ENCODE data around the gene NUBPL. TPM values are rescaled to one million over a fixed set of nuclear protein-coding genes. Genes with fewer than 3 reads are reported as not detected.

Gene NUBPL
- total RNA-seq, 1 experiment from 2014 or later, result 11.6 TPM

GRCh38 chr14:31884238-31884637, 323.0 kb downstream of the NUBPL start:
- Mint-ChIP-seq H3K27ac (no peak overlapping the region), H3K4me3 (no peak overlapping the region), H3K4me1 (no peaks in the 10 kb centered on the region), H3K36me3 (no peaks in the 10 kb centered on the region), H3K27me3 (ENCODE audit: low read depth) (no peaks in the 10 kb centered on the region), H3K9me3 (no peaks in the 10 kb centered on the region)
- CTCF ChIA-PET, result no interaction called here
- TF ChIP-seq FOXP1 (CRISPR knock-in tag; IDR thresholded peaks at IDR 0.05; ENCODE audit: borderline replicate concordance) (no peak), ZBTB21 (CRISPR knock-in tag; IDR thresholded peaks at IDR 0.05; ENCODE audit: borderline replicate concordance) (no peak), ZNF219 (CRISPR knock-in tag; IDR thresholded peaks at IDR 0.05; ENCODE audit: borderline replicate concordance) (no peak), STAT6 (CRISPR knock-in tag; conservative IDR thresholded peaks at IDR 0.05; ENCODE audit: low read depth) (no peak), TEAD4 (CRISPR knock-in tag; IDR thresholded peaks at IDR 0.05) (no peak), OVOL2 (CRISPR knock-in tag; IDR thresholded peaks at IDR 0.05; ENCODE audit: borderline replicate concordance) (no peak), ZNF263 (CRISPR knock-in tag; IDR thresholded peaks at IDR 0.05; ENCODE audit: low read depth) (no peak), SMAD4 (CRISPR knock-in tag; IDR thresholded peaks at IDR 0.05) (no peak), MYBL2 (CRISPR knock-in tag; IDR thresholded peaks at IDR 0.05) (no peak), PRRX2 (CRISPR knock-in tag; IDR thresholded peaks at IDR 0.05) (no peak), USF2 (CRISPR knock-in tag; IDR thresholded peaks at IDR 0.05) (no peak), CDX4 (CRISPR knock-in tag; IDR thresholded peaks at IDR 0.05; ENCODE audit: borderline replicate concordance) (no peak), GABPB1 (CRISPR knock-in tag; IDR thresholded peaks at IDR 0.05) (no peak)
- DNase-seq (ENCODE audit: low spot score) (no peak), ATAC-seq (no peak)
- POLR2A ChIA-PET, result interaction anchor here (0.5 kb wide), 1 partner anchor 341 kb away, joined by 3 read pairs; no protein-coding TSS in a partner anchor

GRCh38 chr14:31884776-31885379, 323.7 kb downstream of the NUBPL start:
- H3K27me3 Mint-ChIP-seq (ENCODE audit: low read depth), result no peaks in the 10 kb centered on the region
- no peak overlapping the region for H3K27ac Mint-ChIP-seq
- ATAC-seq (no peak), DNase-seq (ENCODE audit: low spot score) (no peak)
- no peaks in the 10 kb centered on the region for H3K4me1 Mint-ChIP-seq
- no peaks in the 10 kb centered on the region for H3K9me3 Mint-ChIP-seq
- ChIA-PET POLR2A (no interaction called here), CTCF (no interaction called here)
- TF ChIP-seq STAT6 (CRISPR knock-in tag; conservative IDR thresholded peaks at IDR 0.05; ENCODE audit: low read depth) (no peak), PRRX2 (CRISPR knock-in tag; IDR thresholded peaks at IDR 0.05) (no peak), TP53 (CRISPR knock-in tag; IDR thresholded peaks at IDR 0.05) (no peak), SOX15 (CRISPR knock-in tag; IDR thresholded peaks at IDR 0.05) (no peak), ZNF281 (CRISPR knock-in tag; IDR thresholded peaks at IDR 0.05) (no peak)
- no peak overlapping the region for H3K4me3 Mint-ChIP-seq
- H3K36me3 Mint-ChIP-seq, result no peaks in the 10 kb centered on the region

Measured in WTC11 (cell line).